Measurements from ENCODE around the gene PARD3. TPM values are rescaled to one million over a fixed set of nuclear protein-coding genes. Genes with fewer than 3 reads are reported as not detected.

The PARD3 gene
- total RNA-seq, 3 donors from 2014 or later, result 0.35 to 0.53 (median 0.37) TPM

DNA sequence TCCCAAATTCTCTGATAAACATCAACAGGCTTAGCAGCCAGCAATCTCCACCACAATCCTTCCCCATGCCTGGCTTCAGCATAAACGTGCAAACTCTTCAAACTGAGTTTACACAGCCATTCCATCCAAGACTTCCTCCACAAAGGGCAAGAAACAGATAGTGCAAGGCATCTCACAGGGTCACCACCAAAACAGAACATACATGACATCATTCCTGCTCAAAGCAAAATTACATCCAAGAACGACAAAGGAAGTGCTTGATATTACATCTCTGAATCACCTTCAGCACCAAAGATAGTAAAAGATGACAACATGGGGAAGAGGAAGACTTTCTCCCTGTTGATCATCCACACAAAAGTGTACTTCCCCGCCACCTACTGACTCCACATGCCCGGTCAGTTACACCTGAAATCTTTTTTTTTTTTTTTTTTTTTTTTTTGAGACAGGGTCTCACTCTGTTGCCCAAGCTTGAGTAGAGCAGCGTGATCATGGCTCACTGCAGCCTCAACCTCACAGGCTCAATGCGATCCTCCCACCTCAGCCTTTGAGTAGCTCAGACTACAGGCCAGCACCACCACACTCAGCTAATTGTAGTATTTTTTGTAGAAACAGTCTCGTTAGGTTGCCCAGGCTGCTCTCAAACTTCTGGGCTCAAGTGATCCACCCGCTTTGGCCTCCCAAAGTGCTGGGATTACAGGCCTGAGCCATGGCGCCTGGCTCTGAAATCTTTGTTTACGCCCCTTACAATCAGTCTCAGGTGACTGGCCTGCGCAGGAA is 127.5 kb downstream of the PARD3 start:
- Mint-ChIP-seq H3K36me3 (ENCODE audit: insufficient read depth) (no peaks in the 10 kb centered on the region), H3K4me1 (ENCODE audit: low read depth) (no peaks in the 10 kb centered on the region), H3K27me3 (ENCODE audit: low read depth) (peaks cover 2% of the 10 kb centered on the region), H3K4me3 (no peak overlapping the region), H3K9me3 (no peaks in the 10 kb centered on the region)
- DNase-seq (no peak), ATAC-seq (no peak)

DNA sequence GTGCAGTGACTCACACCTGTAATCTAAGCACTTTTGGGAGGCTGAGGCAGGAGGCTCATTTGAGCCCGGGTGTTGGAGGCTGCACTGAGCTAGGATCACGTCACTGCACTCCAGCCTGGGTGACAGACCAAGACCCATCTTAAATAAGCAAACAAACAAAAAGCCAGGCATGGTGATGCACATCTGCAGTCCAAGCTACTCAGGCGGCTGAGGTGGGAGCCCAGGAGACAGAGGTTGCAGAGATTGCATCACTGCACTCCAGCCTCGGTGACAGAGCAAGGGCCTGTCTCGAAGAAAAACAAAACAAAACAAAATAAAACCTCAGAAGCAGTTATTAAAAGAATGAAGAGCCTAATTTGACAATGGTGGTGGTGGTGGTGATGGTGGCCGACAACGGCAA is 132.5 kb downstream of the PARD3 start:
- H3K4me1 Mint-ChIP-seq (ENCODE audit: low read depth), result no peaks in the 10 kb centered on the region
- H3K4me3 Mint-ChIP-seq, result no peak overlapping the region
- no peak for ATAC-seq
- no peaks in the 10 kb centered on the region for H3K9me3 Mint-ChIP-seq
- DNase-seq, result no peak
- H3K36me3 Mint-ChIP-seq (ENCODE audit: insufficient read depth), result no peaks in the 10 kb centered on the region
- H3K27me3 Mint-ChIP-seq (ENCODE audit: low read depth), result peaks cover 3% of the 10 kb centered on the region

- Mint-ChIP-seq H3K4me1 (ENCODE audit: low read depth) (no peaks in the 10 kb centered on the region), H3K4me3 (no peak overlapping the region), H3K27me3 (ENCODE audit: low read depth) (peaks cover 5% of the 10 kb centered on the region), H3K9me3 (no peaks in the 10 kb centered on the region), H3K36me3 (ENCODE audit: insufficient read depth) (no peaks in the 10 kb centered on the region)
- ATAC-seq, result no peak
- DNase-seq, result no peak
These were observed 133.2 kb downstream of the PARD3 start for GRCh38 chr10:34681933-34682332.

DNA sequence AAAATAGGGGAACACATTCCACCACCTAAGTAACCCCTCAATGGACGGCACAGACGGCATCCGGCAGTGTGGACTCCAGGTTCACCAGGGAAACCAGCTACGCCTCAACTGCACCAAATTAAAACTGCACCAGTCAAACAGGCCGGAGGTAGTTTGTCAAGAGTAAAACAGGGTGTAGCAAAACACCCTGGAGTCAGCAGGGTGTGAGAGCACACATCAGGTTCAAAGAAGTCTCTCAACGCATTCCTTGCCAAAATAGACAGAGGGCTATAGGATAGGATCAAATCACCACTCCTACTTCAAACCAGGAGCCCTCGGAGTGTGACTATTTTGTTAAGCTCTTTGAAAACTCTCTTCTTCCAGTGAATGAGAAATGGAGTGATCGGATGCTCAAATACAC is 135.9 kb downstream of the PARD3 start:
- ATAC-seq (no peak), DNase-seq (no peak)
- H3K9me3 Mint-ChIP-seq, result no peaks in the 10 kb centered on the region
- no peak overlapping the region for H3K4me3 Mint-ChIP-seq
- no peaks in the 10 kb centered on the region for H3K36me3 Mint-ChIP-seq (ENCODE audit: insufficient read depth)
- no peaks in the 10 kb centered on the region for H3K4me1 Mint-ChIP-seq (ENCODE audit: low read depth)
- H3K27me3 Mint-ChIP-seq (ENCODE audit: low read depth), result peaks cover 3% of the 10 kb centered on the region

DNA sequence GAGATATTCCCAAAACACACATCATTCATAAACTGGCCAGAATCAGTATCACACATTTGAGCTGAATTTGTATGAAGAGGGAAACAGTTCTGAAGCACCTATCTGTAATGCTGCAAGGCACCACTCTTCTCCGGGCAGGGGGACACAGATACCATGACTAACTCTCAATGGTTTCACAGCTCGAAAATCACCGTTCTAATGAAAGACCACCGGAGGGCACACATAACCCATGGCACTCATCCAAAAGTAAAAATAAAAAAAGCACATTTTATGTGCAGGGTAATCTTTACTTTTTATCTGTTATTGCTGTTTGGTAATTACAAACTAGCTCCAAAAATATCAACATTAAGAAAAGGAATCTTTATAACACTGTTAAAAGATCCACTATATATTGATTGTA is 137.5 kb downstream of the PARD3 start:
- peaks cover 3% of the 10 kb centered on the region for H3K27me3 Mint-ChIP-seq (ENCODE audit: low read depth)
- DNase-seq, result no peak
- no peak overlapping the region for H3K4me3 Mint-ChIP-seq
- H3K9me3 Mint-ChIP-seq, result no peaks in the 10 kb centered on the region
- no peaks in the 10 kb centered on the region for H3K4me1 Mint-ChIP-seq (ENCODE audit: low read depth)
- H3K36me3 Mint-ChIP-seq (ENCODE audit: insufficient read depth), result no peaks in the 10 kb centered on the region
- no peak for ATAC-seq

DNA sequence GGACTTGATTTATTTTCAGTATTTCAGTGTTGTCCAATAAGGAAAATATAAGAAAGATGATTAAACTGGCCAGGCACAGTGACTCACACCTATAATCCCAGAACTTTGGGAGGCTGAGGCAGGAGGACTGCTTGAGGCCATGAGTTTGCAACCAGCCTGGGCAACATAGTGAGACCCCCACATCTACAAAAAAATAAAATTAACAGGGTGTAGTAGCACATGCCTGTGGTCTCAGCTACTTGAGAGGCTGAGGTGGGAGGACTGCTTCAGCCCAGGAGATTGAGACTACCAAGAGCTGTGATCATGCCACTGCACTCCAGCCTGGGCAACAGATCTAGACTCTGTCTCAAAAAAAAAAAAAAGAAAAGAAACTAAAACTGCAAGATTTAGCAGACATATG is 138.0 kb downstream of the PARD3 start:
- ATAC-seq (no peak), DNase-seq (no peak)
- Mint-ChIP-seq H3K36me3 (ENCODE audit: insufficient read depth) (no peaks in the 10 kb centered on the region), H3K4me1 (ENCODE audit: low read depth) (no peaks in the 10 kb centered on the region), H3K27me3 (ENCODE audit: low read depth) (peaks cover 3% of the 10 kb centered on the region), H3K9me3 (no peaks in the 10 kb centered on the region), H3K4me3 (no peak overlapping the region)

DNA sequence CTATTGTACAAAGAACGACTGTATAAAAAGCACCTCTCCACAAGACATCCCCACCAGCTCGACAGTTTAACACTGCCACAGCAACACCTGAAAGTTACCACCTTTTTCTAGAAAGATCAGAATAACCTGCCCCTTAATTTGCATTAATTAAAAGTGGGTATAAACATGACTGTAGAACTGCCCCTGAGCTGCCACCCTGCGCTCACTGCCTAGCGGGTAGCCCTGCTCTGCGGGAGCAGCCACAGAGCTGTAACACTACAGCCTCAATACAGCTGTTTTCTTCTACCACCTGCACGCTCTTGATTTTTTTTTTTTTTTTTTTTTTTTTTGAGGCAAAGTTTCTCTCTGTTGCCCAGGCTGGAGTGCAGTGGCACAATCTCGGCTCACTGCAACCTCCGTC is 140.9 kb downstream of the PARD3 start:
- Mint-ChIP-seq H3K36me3 (ENCODE audit: insufficient read depth) (no peaks in the 10 kb centered on the region), H3K4me3 (no peak overlapping the region), H3K4me1 (ENCODE audit: low read depth) (no peaks in the 10 kb centered on the region), H3K9me3 (no peaks in the 10 kb centered on the region), H3K27me3 (ENCODE audit: low read depth) (peaks cover 3% of the 10 kb centered on the region)
- no peak for ATAC-seq
- no peak for DNase-seq

GRCh38 chr10:34670081-34670480 is 145.0 kb downstream of the PARD3 start:
- Mint-ChIP-seq H3K4me3 (no peak overlapping the region), H3K9me3 (no peaks in the 10 kb centered on the region), H3K4me1 (ENCODE audit: low read depth) (no peaks in the 10 kb centered on the region), H3K27me3 (ENCODE audit: low read depth) (no peaks in the 10 kb centered on the region), H3K36me3 (ENCODE audit: insufficient read depth) (no peaks in the 10 kb centered on the region)
- DNase-seq (no peak), ATAC-seq (no peak)

- DNase-seq (no peak), ATAC-seq (no peak)
- no peaks in the 10 kb centered on the region for H3K9me3 Mint-ChIP-seq
- no peaks in the 10 kb centered on the region for H3K36me3 Mint-ChIP-seq (ENCODE audit: insufficient read depth)
- H3K4me1 Mint-ChIP-seq (ENCODE audit: low read depth), result no peaks in the 10 kb centered on the region
- H3K4me3 Mint-ChIP-seq, result no peak overlapping the region
- H3K27me3 Mint-ChIP-seq (ENCODE audit: low read depth), result peaks cover 4% of the 10 kb centered on the region
These were observed 146.0 kb downstream of the PARD3 start for GRCh38 chr10:34669079-34669478.

DNA sequence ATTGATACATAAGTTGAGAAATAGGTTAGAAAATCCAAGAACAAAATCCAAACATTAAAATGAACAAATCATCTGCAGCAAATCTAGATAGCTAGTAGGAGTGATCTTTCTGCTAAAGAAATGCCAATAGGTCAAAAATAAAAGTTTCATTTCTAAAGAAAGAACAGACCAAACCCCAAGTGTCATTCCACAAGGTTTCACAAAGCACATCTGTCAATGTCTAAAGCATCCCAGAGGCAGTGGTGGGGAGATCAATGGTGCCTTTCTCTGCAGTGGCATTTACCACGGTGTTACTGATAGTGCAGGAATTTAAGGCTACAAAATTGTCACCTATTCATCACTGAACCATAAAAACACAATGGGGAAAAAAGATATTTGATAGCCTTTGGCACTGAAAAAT is 147.9 kb downstream of the PARD3 start:
- Mint-ChIP-seq H3K36me3 (ENCODE audit: insufficient read depth) (no peaks in the 10 kb centered on the region), H3K9me3 (no peaks in the 10 kb centered on the region), H3K27me3 (ENCODE audit: low read depth) (peaks cover 4% of the 10 kb centered on the region), H3K4me3 (no peak overlapping the region), H3K4me1 (ENCODE audit: low read depth) (no peaks in the 10 kb centered on the region)
- ATAC-seq, result no peak
- DNase-seq, result no peak

- peak; percentile 30 to 38 for ATAC-seq
- DNase-seq, result no peak
These were observed 148.9 kb downstream of the PARD3 start for GRCh38 chr10:34666008-34666704.

DNA sequence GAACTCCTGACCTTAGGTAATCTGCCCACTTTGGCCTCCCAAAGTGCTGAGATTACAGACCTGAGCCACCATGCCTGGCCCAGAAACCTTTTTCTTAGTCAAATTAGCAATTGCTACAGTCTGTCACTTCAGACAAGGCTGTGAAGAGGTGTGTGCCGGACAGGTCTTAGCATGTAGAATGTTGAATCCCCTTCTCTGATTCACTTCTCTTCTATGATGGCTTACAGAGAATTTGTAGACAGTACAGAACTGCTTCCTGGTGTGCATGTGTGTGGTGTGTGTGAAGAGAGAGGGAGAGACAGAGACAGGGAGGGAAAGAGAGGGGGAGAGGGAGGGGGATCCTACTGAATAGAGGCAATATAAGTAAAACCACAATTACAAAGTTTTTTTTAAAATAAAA is 150.4 kb downstream of the PARD3 start:
- H3K4me1 Mint-ChIP-seq (ENCODE audit: low read depth), result no peaks in the 10 kb centered on the region
- DNase-seq (no peak), ATAC-seq (no peak)
- peaks cover 4% of the 10 kb centered on the region for H3K27me3 Mint-ChIP-seq (ENCODE audit: low read depth)
- H3K4me3 Mint-ChIP-seq, result no peak overlapping the region
- H3K9me3 Mint-ChIP-seq, result no peaks in the 10 kb centered on the region
- H3K36me3 Mint-ChIP-seq (ENCODE audit: insufficient read depth), result no peaks in the 10 kb centered on the region

More at GRCh38 chr10:34666008-34666704, 148.9 kb downstream of the PARD3 start:
- Mint-ChIP-seq H3K9me3 (no peaks in the 10 kb centered on the region), H3K27me3 (ENCODE audit: low read depth) (peaks cover 4% of the 10 kb centered on the region), H3K36me3 (ENCODE audit: insufficient read depth) (no peaks in the 10 kb centered on the region), H3K4me1 (ENCODE audit: low read depth) (no peaks in the 10 kb centered on the region), H3K4me3 (no peak overlapping the region)

DNA sequence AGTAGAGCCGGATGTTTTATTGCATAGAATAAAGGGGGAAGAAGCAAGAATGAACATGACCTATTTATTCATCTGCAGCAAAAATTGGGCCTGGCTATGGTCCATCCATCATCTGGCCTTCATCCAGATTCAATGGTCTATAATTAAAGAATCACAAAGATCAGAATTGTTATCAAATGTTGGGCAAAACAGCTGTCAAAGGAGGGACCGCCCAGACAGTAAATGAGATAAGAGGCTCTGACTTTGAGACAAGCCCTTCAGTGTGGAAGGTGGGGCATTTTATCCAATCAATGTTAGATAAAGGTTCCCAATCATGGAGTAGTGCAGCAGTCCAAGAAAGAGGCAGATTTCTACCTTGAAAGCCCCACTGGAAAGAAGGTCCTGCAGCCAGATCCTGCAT is 153.5 kb downstream of the PARD3 start:
- DNase-seq (no peak), ATAC-seq (no peak)
- H3K9me3 Mint-ChIP-seq, result no peaks in the 10 kb centered on the region
- H3K36me3 Mint-ChIP-seq (ENCODE audit: insufficient read depth), result no peaks in the 10 kb centered on the region
- no peaks in the 10 kb centered on the region for H3K4me1 Mint-ChIP-seq (ENCODE audit: low read depth)
- peaks cover 4% of the 10 kb centered on the region for H3K27me3 Mint-ChIP-seq (ENCODE audit: low read depth)
- no peak overlapping the region for H3K4me3 Mint-ChIP-seq

- Mint-ChIP-seq H3K4me3 (no peak overlapping the region), H3K4me1 (ENCODE audit: low read depth) (no peaks in the 10 kb centered on the region)
These were observed 156.2 kb downstream of the PARD3 start for GRCh38 chr10:34658934-34659333.

DNA sequence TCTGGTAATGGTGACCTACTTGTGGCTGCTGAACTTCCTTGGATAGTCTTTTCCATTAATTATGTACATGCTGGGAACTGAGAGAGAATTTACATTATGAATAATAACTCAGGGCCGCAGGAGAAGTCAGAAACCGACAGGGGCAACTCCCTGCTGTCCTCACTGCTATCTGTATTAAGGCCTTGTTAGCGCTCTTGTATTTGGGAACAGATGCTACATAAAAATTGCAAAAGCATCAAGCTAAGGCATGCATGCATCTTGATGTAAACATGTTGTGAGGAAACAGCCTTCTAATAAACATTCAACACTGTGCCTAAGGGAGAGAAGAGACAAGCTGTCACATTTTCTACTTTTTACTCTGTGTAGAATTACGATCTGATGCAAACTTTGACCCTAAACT is 158.4 kb downstream of the PARD3 start:
- ATAC-seq (no peak), DNase-seq (no peak)
- Mint-ChIP-seq H3K9me3 (no peaks in the 10 kb centered on the region), H3K4me3 (no peak overlapping the region), H3K27me3 (ENCODE audit: low read depth) (peaks cover 5% of the 10 kb centered on the region), H3K36me3 (ENCODE audit: insufficient read depth) (no peaks in the 10 kb centered on the region), H3K4me1 (ENCODE audit: low read depth) (no peaks in the 10 kb centered on the region)

More at GRCh38 chr10:34658934-34659333, 156.2 kb downstream of the PARD3 start:
- DNase-seq (no peak), ATAC-seq (no peak)
- Mint-ChIP-seq H3K27me3 (ENCODE audit: low read depth) (peaks cover 5% of the 10 kb centered on the region), H3K36me3 (ENCODE audit: insufficient read depth) (no peaks in the 10 kb centered on the region), H3K9me3 (no peaks in the 10 kb centered on the region)
